WI38 (cell line): ENCODE measurements around the gene PDZK1IP1.
A peak's percentile ranks its signal among the peaks of the same experiment; 100 is the strongest.
"Not testable (repeated sequence)": the region's sequence is repeated elsewhere in the genome, so short reads cannot be mapped to it uniquely, and the experiment has no call there.

Source experiments
- H3K4me3 ChIP-seq: 2 replicates; pipeline ENCODE4 v1.5.1; 2011; ENCODE audit warnings: low read depth, mild to moderate bottlenecking, control low read depth, low read length
- CTCF ChIP-seq: IDR thresholded peaks from 2 replicates; pipeline ENCODE4 v1.5.1; 2012; ENCODE audit warnings: low read depth, mild to moderate bottlenecking, control low read depth, low read length

The PDZK1IP1 gene

DNA sequence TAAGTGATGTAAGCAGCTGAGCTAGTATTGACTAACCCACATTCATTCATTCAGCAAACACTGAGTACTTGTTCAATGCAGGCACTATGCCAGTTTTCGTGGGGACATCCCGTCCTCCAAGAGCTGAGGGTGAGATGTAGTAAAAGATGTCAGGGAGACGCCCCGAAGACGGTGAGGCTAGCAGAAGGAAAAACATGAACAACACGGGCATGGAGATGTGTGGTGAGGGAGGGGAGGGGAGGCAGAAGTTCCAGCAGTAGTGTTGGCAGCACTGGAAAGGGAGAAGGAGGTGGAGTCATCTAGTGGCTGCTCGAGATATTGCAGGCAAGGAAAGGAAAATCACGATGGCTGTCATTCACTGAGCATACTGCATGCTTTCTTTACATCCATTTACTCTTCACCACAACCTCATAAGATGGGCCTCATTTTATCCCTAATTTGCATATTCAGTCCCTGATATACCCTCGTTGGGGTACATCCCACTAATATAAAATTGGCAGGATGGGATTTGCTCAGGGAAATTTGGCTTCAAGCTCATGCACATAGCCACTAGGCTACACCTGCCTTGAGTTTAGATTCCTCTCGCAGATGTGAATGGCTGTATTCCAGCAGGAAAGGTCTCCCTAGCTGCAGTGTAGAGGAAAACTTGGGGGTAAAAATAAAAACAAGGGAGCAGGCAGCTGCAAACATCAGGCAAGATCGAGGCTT is 14.5 kb downstream of the PDZK1IP1 start:
- TF ChIP-seq CTCF = peak; percentile 99

GRCh38 chr1:47174656-47175020 is 15.2 kb downstream of the PDZK1IP1 start:
- H3K4me3 ChIP-seq = no peak overlapping the region
- no peak for TF ChIP-seq CTCF

More for the DNA sequence above, 14.5 kb downstream of the PDZK1IP1 start:
- H3K4me3 ChIP-seq = no peak overlapping the region

- TF ChIP-seq CTCF = no peak
- no peak overlapping the region for H3K4me3 ChIP-seq
Observed at GRCh38 chr1:47172782-47173181, 17.1 kb downstream of the PDZK1IP1 start.

GRCh38 chr1:47164552-47164951 is 25.3 kb downstream of the PDZK1IP1 start:
- TF ChIP-seq CTCF = no peak
- no peak overlapping the region for H3K4me3 ChIP-seq

DNA sequence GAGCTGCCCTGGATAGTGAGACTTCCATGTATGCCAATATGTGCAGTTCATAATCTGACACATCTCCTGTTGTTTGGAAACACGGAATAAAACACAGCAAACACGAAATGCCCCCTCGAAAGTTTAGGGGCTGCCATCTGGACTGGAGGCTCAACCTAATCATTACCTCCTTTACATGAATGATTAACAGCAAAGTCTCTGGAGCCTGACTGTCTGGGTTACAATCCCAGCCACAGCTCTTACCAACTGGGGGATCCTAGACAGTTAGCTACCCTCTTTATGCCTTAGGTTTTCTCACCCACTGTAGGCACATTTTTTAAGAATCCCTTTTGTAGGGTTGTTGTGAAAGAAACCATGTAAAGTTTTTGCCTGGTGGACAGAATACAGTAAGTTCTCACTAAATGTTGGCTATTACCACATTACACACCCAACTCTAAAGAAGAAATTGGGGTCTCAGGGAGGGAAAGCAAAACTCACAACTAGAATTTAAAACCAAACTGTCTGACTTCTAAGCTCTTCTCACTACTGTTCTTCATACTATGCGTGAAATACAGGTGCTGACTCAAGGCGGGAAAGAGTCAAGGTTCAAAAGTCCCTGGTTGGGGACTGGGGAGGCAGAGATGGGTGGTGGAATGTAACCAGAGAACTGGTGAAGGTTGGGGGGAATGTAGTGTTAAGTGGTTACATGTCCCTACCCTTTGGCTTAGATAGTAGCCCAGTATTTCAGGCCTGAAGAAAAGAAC is 28.4 kb downstream of the PDZK1IP1 start:
- TF ChIP-seq CTCF = no peak

DNA sequence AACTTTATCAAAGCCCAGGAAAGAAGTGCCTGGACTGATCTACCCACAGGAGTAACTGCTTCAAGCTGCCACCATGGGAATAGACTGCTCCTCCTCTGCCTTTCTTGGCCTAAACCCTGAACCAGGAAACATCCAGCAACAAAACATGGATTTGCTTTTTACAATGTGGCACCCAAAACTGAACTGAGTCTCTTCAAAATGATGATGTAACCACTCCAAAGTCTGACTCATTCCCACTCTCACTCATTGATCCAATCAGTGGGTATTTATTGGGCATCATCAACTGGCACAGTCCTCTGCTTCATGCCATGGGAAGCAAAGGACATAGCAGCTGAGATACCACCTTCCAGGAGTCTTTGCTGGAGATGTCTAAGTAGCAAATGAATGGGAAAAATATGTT is 29.1 kb downstream of the PDZK1IP1 start:
- TF ChIP-seq CTCF = no peak
- H3K4me3 ChIP-seq = no peak overlapping the region

More for the DNA sequence above, 28.4 kb downstream of the PDZK1IP1 start:
- no peak overlapping the region for H3K4me3 ChIP-seq

- not testable (repeated sequence) for H3K4me3 ChIP-seq
Observed at GRCh38 chr1:47157957-47158356, 31.9 kb downstream of the PDZK1IP1 start.

- not testable (repeated sequence) for H3K4me3 ChIP-seq
Observed at GRCh38 chr1:47156457-47156856, 33.4 kb downstream of the PDZK1IP1 start.

GRCh38 chr1:47149162-47149561 is 40.7 kb downstream of the PDZK1IP1 start:
- not testable (repeated sequence) for H3K4me3 ChIP-seq
